ENCODE data around the gene ZDHHC14. TPM values are rescaled to one million over a fixed set of nuclear protein-coding genes. Genes with fewer than 3 reads are reported as not detected.

The ZDHHC14 gene
- total RNA-seq, 1 experiment from 2014 or later = 4.9 TPM

DNA sequence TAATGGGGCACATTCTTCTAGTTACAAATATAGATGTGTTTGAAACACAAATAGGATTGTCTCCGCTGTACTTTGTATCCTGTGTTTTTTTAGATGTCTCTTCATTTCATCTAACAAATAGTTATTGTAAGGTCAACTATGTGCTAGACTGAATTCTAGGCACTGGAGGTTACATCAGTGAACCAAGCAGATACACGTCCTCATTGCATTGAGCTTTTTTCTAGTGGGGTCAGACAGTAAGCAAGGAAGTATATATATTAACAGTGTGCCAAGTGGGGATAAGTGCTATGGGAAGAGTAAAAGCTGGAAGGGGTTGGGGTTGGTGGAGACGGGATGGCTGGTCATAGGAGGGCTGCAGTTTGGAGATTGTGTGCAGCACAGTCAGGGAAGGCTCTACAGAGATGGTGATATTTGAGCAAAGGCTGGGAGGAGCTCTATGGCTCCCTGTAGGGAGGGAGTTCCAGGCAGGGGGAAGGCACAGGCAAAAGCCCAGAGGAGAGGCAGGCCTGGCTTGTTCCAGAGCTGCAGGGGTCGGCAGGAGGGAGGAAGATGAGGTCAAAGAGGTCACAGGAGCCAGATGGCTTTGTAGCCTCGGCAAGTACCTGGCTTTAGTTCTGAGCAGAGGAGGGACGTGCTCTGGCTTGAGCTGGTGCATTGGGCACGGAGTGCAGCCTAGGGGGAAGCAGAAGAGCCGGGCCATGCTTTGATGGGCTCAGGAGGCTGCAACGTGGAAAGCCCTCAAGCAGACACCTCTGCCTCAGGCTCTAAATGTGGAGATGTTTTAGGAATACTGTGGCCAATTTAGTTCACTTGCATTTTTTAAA is 152.3 kb downstream of the ZDHHC14 start:
- Histone ChIP-seq H4K20me1 (ENCODE audit: low read length) (no peaks in the 10 kb centered on the region), H3K4me1 (ENCODE audit: insufficient read depth, low read length) (peaks cover 17% of the 10 kb centered on the region), H3K9ac (ENCODE audit: low read length) (no peak overlapping the region), H3K36me3 (ENCODE audit: low read depth, low read length) (no peaks in the 10 kb centered on the region), H3K27me3 (ENCODE audit: low read length) (no peaks in the 10 kb centered on the region), H3K4me3 (ENCODE audit: low read length) (no peak overlapping the region), H3K79me2 (ENCODE audit: low read length) (no peaks in the 10 kb centered on the region), H3K9me3 (ENCODE audit: low read length) (no peaks in the 10 kb centered on the region), H2AFZ (ENCODE audit: low read length) (no peak overlapping the region), H3F3A (ENCODE audit: low read length, unreplicated experiment) (no peaks in the 10 kb centered on the region), H3K9me2 (replicated peaks; ENCODE audit: low read length) (no peaks in the 10 kb centered on the region), H3K27ac (ENCODE audit: low read length) (no peak overlapping the region), H3K4me2 (ENCODE audit: low read length) (no peak overlapping the region)
- no peak for TF ChIP-seq EZH2 (IDR thresholded peaks at IDR 0.05; ENCODE audit: low read length, unreplicated experiment)
- TF ChIP-seq EZH2phosphoT487 (IDR thresholded peaks at IDR 0.05; ENCODE audit: borderline replicate concordance, low read length) = no peak
- BruUV-seq (replicated peaks) = no TSS peak
- ATAC-seq = no peak
- intact Hi-C loops (cut with micrococcal nuclease) = loop anchor here (10.0 kb wide), 1 partner anchor 82 kb away; no protein-coding TSS in a partner anchor
- CTCF ChIA-PET = no interaction called here
- no peak for DNase-seq
- POLR2A ChIA-PET (ENCODE audit: unreplicated experiment) = no interaction called here

GRCh38 chr6:157534134-157534871 is 153.3 kb downstream of the ZDHHC14 start:
- Histone ChIP-seq H3K79me2 (ENCODE audit: low read length) (no peaks in the 10 kb centered on the region), H3K9ac (ENCODE audit: low read length) (no peak overlapping the region), H3K9me3 (ENCODE audit: low read length) (no peaks in the 10 kb centered on the region), H3K4me3 (ENCODE audit: low read length) (no peak overlapping the region), H3K9me2 (replicated peaks; ENCODE audit: low read length) (no peaks in the 10 kb centered on the region), H3F3A (ENCODE audit: low read length, unreplicated experiment) (no peaks in the 10 kb centered on the region), H3K36me3 (ENCODE audit: low read depth, low read length) (no peaks in the 10 kb centered on the region), H3K27me3 (ENCODE audit: low read length) (no peaks in the 10 kb centered on the region), H3K4me2 (ENCODE audit: low read length) (no peak overlapping the region), H4K20me1 (ENCODE audit: low read length) (no peaks in the 10 kb centered on the region), H2AFZ (ENCODE audit: low read length) (no peak overlapping the region), H3K27ac (ENCODE audit: low read length) (no peak overlapping the region), H3K4me1 (ENCODE audit: insufficient read depth, low read length) (peaks cover 17% of the 10 kb centered on the region)
- ChIA-PET POLR2A (ENCODE audit: unreplicated experiment) (no interaction called here), CTCF (no interaction called here)
- no TSS peak for BruUV-seq (replicated peaks)
- DNase-seq (no peak), ATAC-seq (no peak)
- intact Hi-C loops (cut with micrococcal nuclease) = loop anchor here (10.0 kb wide), 1 partner anchor 80 kb away; no protein-coding TSS in a partner anchor
- TF ChIP-seq EZH2phosphoT487 (IDR thresholded peaks at IDR 0.05; ENCODE audit: borderline replicate concordance, low read length) = no peak
- no peak for TF ChIP-seq EZH2 (IDR thresholded peaks at IDR 0.05; ENCODE audit: low read length, unreplicated experiment)
- TF ChIP-seq CTCF (conservative IDR thresholded peaks at IDR 0.05; ENCODE audit: low read depth, low read length) = no peak

- Histone ChIP-seq H3K4me3 (ENCODE audit: low read length) (0 out of 2 replicates have a peak overlapping the region, but pooled peaks have one; percentile 34), H3K4me2 (ENCODE audit: low read length) (peak overlapping the region; percentile 80), H3K9ac (ENCODE audit: low read length) (peak overlapping the region; percentile 37; the same call in 1 of the 2 replicates), H3K9me3 (ENCODE audit: low read length) (no peaks in the 10 kb centered on the region), H4K20me1 (ENCODE audit: low read length) (no peaks in the 10 kb centered on the region), H3K79me2 (ENCODE audit: low read length) (no peaks in the 10 kb centered on the region), H3K27me3 (ENCODE audit: low read length) (no peaks in the 10 kb centered on the region), H3K36me3 (ENCODE audit: low read depth, low read length) (no peaks in the 10 kb centered on the region), H2AFZ (ENCODE audit: low read length) (0 out of 2 replicates have a peak overlapping the region, but pooled peaks have one; percentile 53), H3K9me2 (replicated peaks; ENCODE audit: low read length) (no peaks in the 10 kb centered on the region), H3K27ac (ENCODE audit: low read length) (peak overlapping the region; percentile 83), H3K4me1 (ENCODE audit: insufficient read depth, low read length) (peaks cover 17% of the 10 kb centered on the region), H3F3A (ENCODE audit: low read length, unreplicated experiment) (no peaks in the 10 kb centered on the region)
- ChIA-PET CTCF (interaction anchor here (0.6 kb wide), 1 partner anchor 73 kb away, joined by 3 read pairs; no protein-coding TSS in a partner anchor), POLR2A (ENCODE audit: unreplicated experiment) (no interaction called here)
- DNase-seq (no peak), ATAC-seq (no peak)
- no peak for TF ChIP-seq CTCF (conservative IDR thresholded peaks at IDR 0.05; ENCODE audit: low read depth, low read length)
- TF ChIP-seq EZH2 (IDR thresholded peaks at IDR 0.05; ENCODE audit: low read length, unreplicated experiment) = no peak
- TF ChIP-seq EZH2phosphoT487 (IDR thresholded peaks at IDR 0.05; ENCODE audit: borderline replicate concordance, low read length) = no peak
- no TSS peak for BruUV-seq (replicated peaks)
- intact Hi-C loops (cut with micrococcal nuclease) = loop anchor here (1.0 to 10.0 kb wide), 4 partner anchors 80 to 218 kb away; partner anchors contain the start of gene ZDHHC14
Observed at GRCh38 chr6:157534977-157535339, 154.0 kb downstream of the ZDHHC14 start.

Data from PC-3 (cell line).